ENCODE data around the gene SDC3. TPM values are rescaled to one million over a fixed set of nuclear protein-coding genes. Genes with fewer than 3 reads are reported as not detected.
"Not testable (repeated sequence)": the region's sequence is repeated elsewhere in the genome, so short reads cannot be mapped to it uniquely, and the experiment has no call there.

SDC3 gene
- total RNA-seq, 4 donors from 2014 or later: 47.1 to 78.9 (median 64.2) TPM

DNA sequence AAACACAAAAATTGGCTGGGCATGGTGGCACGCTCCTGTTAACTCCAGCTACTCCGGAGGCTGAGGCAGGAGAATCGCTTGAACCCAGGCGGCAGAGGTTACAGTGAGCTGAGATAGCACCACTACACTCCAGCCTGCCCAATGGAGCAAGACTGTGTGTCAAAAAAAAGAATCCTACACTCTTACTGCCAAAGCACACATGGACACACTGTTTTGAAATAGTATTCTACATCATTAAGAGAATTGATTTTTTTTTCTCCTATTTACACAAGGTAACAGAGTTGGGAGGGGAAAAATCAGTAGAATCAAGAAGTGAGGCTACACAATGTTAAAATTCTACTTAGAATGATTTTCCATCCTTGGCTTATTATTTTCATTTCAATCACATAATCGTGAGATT is 42.1 kb upstream of the SDC3 start:
- H3K4me3 ChIP-seq: no peak overlapping the region
- no peak for DNase-seq (ENCODE audit: low spot score in 2 of 2)
- H3K27me3 ChIP-seq: no peaks in the 10 kb centered on the region
- TF ChIP-seq POLR2A (IDR thresholded peaks at IDR 0.05) (no peak), EP300 (IDR thresholded peaks at IDR 0.05) (no peak)
- TF ChIP-seq, protein P1, sequence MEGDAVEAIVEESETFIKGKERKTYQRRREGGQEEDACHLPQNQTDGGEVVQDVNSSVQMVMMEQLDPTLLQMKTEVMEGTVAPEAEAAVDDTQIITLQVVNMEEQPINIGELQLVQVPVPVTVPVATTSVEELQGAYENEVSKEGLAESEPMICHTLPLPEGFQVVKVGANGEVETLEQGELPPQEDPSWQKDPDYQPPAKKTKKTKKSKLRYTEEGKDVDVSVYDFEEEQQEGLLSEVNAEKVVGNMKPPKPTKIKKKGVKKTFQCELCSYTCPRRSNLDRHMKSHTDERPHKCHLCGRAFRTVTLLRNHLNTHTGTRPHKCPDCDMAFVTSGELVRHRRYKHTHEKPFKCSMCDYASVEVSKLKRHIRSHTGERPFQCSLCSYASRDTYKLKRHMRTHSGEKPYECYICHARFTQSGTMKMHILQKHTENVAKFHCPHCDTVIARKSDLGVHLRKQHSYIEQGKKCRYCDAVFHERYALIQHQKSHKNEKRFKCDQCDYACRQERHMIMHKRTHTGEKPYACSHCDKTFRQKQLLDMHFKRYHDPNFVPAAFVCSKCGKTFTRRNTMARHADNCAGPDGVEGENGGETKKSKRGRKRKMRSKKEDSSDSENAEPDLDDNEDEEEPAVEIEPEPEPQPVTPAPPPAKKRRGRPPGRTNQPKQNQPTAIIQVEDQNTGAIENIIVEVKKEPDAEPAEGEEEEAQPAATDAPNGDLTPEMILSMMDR (IDR thresholded peaks at IDR 0.05): no peak
- H3K27ac ChIP-seq: no peak overlapping the region
- peaks cover 0 to 87% (median 12%) of the 10 kb centered on the region in 3 donors for H3K36me3 ChIP-seq
- H3K9me3 ChIP-seq: no peaks in the 10 kb centered on the region
- peaks cover 0 to 1% (median 0%) of the 10 kb centered on the region in 4 donors for H3K4me1 ChIP-seq
- WGBS, 2 donors: 88 to 92% methylated on average over 5 of the region's 5 CpGs

DNA sequence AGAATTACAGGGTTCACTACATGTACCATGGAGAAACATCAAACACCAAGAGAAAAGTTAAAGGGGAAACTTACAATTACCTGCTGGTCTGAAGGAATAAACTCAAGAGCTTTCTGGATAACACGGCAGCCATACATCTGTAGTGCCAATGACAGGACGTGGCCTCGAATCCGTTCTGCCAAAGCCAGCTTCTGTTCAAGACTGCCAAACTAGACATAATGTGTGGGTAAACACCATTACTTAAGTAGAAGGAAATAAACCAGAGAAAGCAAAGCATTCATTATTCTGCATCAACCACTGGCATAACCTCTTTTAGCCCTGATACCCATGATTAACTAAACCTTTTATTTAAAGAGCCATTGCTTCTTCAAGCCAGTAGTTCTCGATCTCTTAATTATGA is 41.5 kb upstream of the SDC3 start:
- Histone ChIP-seq H3K9me3 (no peaks in the 10 kb centered on the region), H3K4me3 (no peak overlapping the region), H3K36me3 (peaks cover 0 to 93% (median 13%) of the 10 kb centered on the region in 3 donors), H3K27me3 (no peaks in the 10 kb centered on the region), H3K4me1 (no peaks in the 10 kb centered on the region), H3K27ac (no peak overlapping the region)
- TF ChIP-seq EP300 (IDR thresholded peaks at IDR 0.05) (no peak), POLR2A (IDR thresholded peaks at IDR 0.05) (no peak)
- TF ChIP-seq, protein P1 (IDR thresholded peaks at IDR 0.05): no peak
- 91 to 92% methylated on average over 5 of the region's 5 CpGs for WGBS, 2 donors
- no peak for DNase-seq (ENCODE audit: low spot score in 2 of 2)

DNA sequence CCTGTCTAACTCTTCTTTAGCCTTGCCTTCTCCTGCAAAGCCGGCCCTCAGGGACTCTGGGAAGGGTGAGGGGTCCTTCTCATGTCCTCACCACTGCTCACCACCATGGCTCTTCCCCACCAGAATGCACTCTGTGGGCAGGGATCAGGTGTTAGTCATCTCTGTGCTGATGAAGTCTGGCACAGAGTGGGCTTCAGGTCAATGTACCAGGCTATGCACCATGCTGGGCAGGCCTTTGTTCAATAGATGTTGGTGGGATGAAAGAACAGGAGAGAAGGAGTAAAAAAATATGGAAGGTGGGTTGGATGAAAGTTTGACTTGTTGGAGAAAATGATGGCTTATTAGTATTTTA is 40.9 kb upstream of the SDC3 start:
- H3K36me3 ChIP-seq: peaks cover 0 to 93% (median 17%) of the 10 kb centered on the region in 3 donors
- DNase-seq (ENCODE audit: low spot score in 2 of 2); H3K27ac ChIP-seq; H3K4me3 ChIP-seq; H3K27me3 ChIP-seq; H3K9me3 ChIP-seq; H3K4me1 ChIP-seq: not testable (repeated sequence)
- 100% methylated on average over 1 of the region's 1 CpG; no CpG with 5 or more reads in 1 of the 2 donors for WGBS, 2 donors

DNA sequence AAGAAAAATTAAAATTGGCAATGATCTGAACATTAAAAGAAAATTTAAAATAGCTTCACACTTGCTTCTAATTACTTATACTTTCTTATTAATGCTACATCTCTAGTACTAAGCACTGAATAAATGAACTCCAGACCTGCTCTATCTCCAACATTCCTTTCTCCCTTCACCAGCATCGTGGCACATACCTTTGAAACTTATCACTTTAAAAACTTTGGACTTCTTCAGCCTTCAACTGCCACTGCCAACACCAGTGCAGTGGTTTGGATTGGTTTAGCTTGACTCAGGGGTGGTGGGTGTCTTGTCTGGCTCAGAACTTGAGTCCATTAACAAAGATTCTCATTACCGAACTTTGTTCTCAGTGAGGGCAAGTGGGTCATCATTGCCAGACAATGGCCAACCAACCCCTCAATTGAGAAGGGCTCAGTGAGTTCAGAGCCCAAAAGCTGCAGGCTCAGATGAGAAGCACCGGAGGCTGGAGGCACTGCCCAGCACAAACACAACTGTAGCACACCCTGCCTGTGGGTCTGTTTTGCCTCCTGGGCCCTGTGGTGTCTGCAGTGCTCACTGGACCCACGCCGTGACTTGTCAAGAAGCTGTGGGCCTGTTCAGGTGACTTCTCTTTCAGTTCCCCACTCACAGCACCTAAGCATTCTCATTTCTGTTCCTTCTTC is 40.4 kb upstream of the SDC3 start:
- not testable (repeated sequence) for H3K27ac ChIP-seq; H3K27me3 ChIP-seq; DNase-seq (ENCODE audit: low spot score in 2 of 2); H3K9me3 ChIP-seq; H3K4me1 ChIP-seq; H3K4me3 ChIP-seq
- peaks cover 0 to 93% (median 15%) of the 10 kb centered on the region in 3 donors for H3K36me3 ChIP-seq
- 73 to 85% methylated on average over 1 to 2 of the region's 5 CpGs for WGBS, 2 donors

DNA sequence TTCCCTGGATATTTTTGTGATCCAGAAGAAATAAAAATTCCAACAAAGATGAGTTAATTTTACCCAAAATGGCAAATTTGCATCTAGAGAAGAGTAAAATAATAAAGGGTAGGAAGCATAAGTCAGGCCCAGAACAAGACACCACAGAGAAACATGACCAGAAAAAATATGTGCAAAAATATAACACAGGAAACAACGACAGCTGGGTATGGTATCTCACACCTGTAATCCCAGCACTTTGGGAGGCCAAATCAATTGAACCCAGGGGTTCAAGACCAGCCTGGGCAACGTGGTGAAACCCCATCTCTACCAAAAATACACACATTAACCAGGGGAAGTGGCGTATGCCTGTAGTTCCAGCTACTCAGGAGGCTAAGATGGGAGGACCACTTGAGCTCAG is 39.7 kb upstream of the SDC3 start:
- TF ChIP-seq EP300 (IDR thresholded peaks at IDR 0.05) (no peak), POLR2A (IDR thresholded peaks at IDR 0.05) (no peak)
- TF ChIP-seq, protein P1 (IDR thresholded peaks at IDR 0.05): no peak
- 87 to 92% methylated on average over 3 of the region's 3 CpGs for WGBS, 2 donors

DNA sequence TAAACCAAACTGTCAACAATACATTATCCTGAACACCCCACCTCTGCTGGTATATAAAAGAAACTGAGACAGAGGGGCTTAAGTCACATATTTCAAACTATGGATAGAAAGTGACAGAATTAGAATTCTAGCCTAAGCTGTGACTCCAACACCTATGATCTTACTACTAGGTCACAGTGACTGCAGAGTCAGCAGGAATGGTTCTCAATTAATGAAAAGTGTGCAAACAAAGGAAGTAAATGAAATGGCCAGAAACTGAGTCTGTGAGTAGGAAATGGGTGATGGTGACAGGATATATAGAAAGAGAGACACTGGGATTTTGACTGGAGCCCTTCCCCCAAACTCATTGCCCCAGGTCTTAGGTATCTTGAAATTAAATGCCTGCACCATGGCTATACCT is 38.7 kb upstream of the SDC3 start:
- Histone ChIP-seq H3K9me3 (no peaks in the 10 kb centered on the region), H3K27me3 (no peaks in the 10 kb centered on the region), H3K4me1 (no peaks in the 10 kb centered on the region), H3K4me3 (no peak overlapping the region), H3K27ac (no peak overlapping the region), H3K36me3 (peaks cover 0 to 93% (median 6%) of the 10 kb centered on the region in 3 donors)
- TF ChIP-seq, protein P1 (IDR thresholded peaks at IDR 0.05): no peak
- no peak for TF ChIP-seq EP300 (IDR thresholded peaks at IDR 0.05)
- TF ChIP-seq POLR2A (IDR thresholded peaks at IDR 0.05): no peak
- DNase-seq (ENCODE audit: low spot score in 2 of 2): no peak

More for the DNA sequence above, 39.7 kb upstream of the SDC3 start:
- DNase-seq (ENCODE audit: low spot score in 2 of 2): no peak
- no peak overlapping the region for H3K4me3 ChIP-seq
- H3K9me3 ChIP-seq: no peaks in the 10 kb centered on the region
- H3K27ac ChIP-seq: no peak overlapping the region
- peaks cover 0 to 93% (median 12%) of the 10 kb centered on the region in 3 donors for H3K36me3 ChIP-seq
- H3K27me3 ChIP-seq: no peaks in the 10 kb centered on the region
- no peaks in the 10 kb centered on the region for H3K4me1 ChIP-seq
